Spleen (tissue), 7 donors: ENCODE data around the gene ELP4.

Source experiments
- POLR2A ChIP-seq, 3 donors: fragments of 450-650 bp; IDR thresholded peaks; one replicate each; pipeline ENCODE4 v1.5.1; 2017; ENCODE audit warnings: antibody characterized with exemption in 3 of 3, mild to moderate bottlenecking in 1 of 3
- TF ChIP-seq, protein P1 (sequence below), 11 experiments: fragments of 200-600 bp in 7 of 11; fragments of 450-650 bp in 4 of 11; sonication (generic) in 4 of 11; IDR thresholded peaks in 8 of 11; conservative IDR thresholded peaks in 3 of 11; 1 replicate in 7 of 11; 2 replicates in 4 of 11; pipeline versions ENCODE4 v1.4.0 to v1.8.0; 2016 to 2021; ENCODE audit warnings: antibody characterized with exemption in 11 of 11, inconsistent platforms in 4 of 11, mild to moderate bottlenecking in 1 of 11
- donor health status: DM: no; HTN: no; CAD: no; lungs with moderate emphysema.
- donor health status: DM: no; HTN: no; CAD: no.
- donor health status: DM: no; HTN: no; CAD: no.

DNA sequence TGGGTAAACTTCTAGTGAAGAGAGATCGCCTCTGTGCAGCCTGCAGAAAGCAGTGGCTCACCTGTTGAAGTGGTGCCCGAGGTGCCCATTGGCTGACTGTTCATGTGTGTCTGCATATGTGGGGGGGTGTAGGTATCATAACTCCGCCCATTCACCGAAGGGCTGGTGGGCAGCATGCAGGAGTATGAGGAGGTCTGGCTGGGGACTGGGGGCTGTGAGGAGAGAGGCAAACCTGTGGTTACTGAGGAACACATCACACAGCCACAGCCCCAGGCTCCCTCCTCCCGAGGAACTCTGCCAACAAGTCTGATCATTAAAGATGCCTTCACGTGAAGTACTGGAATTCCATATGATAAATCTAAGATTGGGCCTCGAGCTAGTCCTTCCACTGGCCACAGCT, 281.1 kb downstream of the ELP4 start:
- TF ChIP-seq, protein P1, sequence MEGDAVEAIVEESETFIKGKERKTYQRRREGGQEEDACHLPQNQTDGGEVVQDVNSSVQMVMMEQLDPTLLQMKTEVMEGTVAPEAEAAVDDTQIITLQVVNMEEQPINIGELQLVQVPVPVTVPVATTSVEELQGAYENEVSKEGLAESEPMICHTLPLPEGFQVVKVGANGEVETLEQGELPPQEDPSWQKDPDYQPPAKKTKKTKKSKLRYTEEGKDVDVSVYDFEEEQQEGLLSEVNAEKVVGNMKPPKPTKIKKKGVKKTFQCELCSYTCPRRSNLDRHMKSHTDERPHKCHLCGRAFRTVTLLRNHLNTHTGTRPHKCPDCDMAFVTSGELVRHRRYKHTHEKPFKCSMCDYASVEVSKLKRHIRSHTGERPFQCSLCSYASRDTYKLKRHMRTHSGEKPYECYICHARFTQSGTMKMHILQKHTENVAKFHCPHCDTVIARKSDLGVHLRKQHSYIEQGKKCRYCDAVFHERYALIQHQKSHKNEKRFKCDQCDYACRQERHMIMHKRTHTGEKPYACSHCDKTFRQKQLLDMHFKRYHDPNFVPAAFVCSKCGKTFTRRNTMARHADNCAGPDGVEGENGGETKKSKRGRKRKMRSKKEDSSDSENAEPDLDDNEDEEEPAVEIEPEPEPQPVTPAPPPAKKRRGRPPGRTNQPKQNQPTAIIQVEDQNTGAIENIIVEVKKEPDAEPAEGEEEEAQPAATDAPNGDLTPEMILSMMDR (IDR thresholded peaks at IDR 0.05 in 8 of 11, conservative IDR thresholded peaks at IDR 0.05 in 3 of 11) = no peak
- TF ChIP-seq POLR2A (IDR thresholded peaks at IDR 0.05) = no peak
